ENCODE results near the gene RAPGEF4.

RAPGEF4 gene

GRCh38 chr2:172962824-172963223 lies 227.2 kb downstream of the RAPGEF4 start:
- POLR2A ChIA-PET = no interaction called here
- CTCF ChIA-PET = no interaction called here
- TF ChIP-seq CTCF (IDR thresholded peaks at IDR 0.05; ENCODE audit: control extremely low read depth, extremely low read depth, low read depth, missing control alignments) = no peak
- no peak for DNase-seq (ENCODE audit: extremely low spot score)

GRCh38 chr2:172964511-172965139 lies 229.0 kb downstream of the RAPGEF4 start:
- TF ChIP-seq CTCF (IDR thresholded peaks at IDR 0.05; ENCODE audit: control extremely low read depth, extremely low read depth, low read depth, missing control alignments) = no peak
- no peak for DNase-seq (ENCODE audit: extremely low spot score)
- POLR2A ChIA-PET = no interaction called here
- CTCF ChIA-PET = no interaction called here

- ChIA-PET CTCF (no interaction called here), POLR2A (no interaction called here)
- DNase-seq (ENCODE audit: extremely low spot score) = no peak
- TF ChIP-seq CTCF (IDR thresholded peaks at IDR 0.05; ENCODE audit: control extremely low read depth, extremely low read depth, low read depth, missing control alignments) = no peak
These were observed 230.0 kb downstream of the RAPGEF4 start for GRCh38 chr2:172965433-172966212.

GRCh38 chr2:172967036-172967982 lies 231.7 kb downstream of the RAPGEF4 start:
- TF ChIP-seq CTCF (IDR thresholded peaks at IDR 0.05; ENCODE audit: control extremely low read depth, extremely low read depth, low read depth, missing control alignments) = no peak
- no peak for DNase-seq (ENCODE audit: extremely low spot score)
- ChIA-PET CTCF (interaction anchor here (0.8 kb wide), 1 partner anchor 59 kb away, joined by 3 read pairs; no protein-coding TSS in a partner anchor), POLR2A (no interaction called here)

GRCh38 chr2:172968061-172968469 lies 232.4 kb downstream of the RAPGEF4 start:
- TF ChIP-seq CTCF (IDR thresholded peaks at IDR 0.05; ENCODE audit: control extremely low read depth, extremely low read depth, low read depth, missing control alignments) = no peak
- ChIA-PET POLR2A (no interaction called here), CTCF (no interaction called here)
- DNase-seq (ENCODE audit: extremely low spot score) = no peak

- ChIA-PET CTCF (interaction anchor here (0.8 to 2.3 kb wide), 3 partner anchors 36 to 58 kb away, joined by 3 to 6 read pairs (median 5); no protein-coding TSS in a partner anchor), POLR2A (no interaction called here)
- no peak for DNase-seq (ENCODE audit: extremely low spot score)
- no peak for TF ChIP-seq CTCF (IDR thresholded peaks at IDR 0.05; ENCODE audit: control extremely low read depth, extremely low read depth, low read depth, missing control alignments)
These were observed 233.5 kb downstream of the RAPGEF4 start for GRCh38 chr2:172969166-172969565.

Data from GM10248 (cell line).